GM12872 (cell line): Measurements from ENCODE around the gene MSRB1.

Experiments used
- TF ChIP-seq, protein P1 (sequence below): IDR thresholded peaks from 3 replicates; pipeline ENCODE4 v1.5.1; 2011; ENCODE audit warnings: low read depth, mild to moderate bottlenecking, low read length, moderate library complexity; ENCODE audit not compliant: insufficient read depth

MSRB1 gene

DNA sequence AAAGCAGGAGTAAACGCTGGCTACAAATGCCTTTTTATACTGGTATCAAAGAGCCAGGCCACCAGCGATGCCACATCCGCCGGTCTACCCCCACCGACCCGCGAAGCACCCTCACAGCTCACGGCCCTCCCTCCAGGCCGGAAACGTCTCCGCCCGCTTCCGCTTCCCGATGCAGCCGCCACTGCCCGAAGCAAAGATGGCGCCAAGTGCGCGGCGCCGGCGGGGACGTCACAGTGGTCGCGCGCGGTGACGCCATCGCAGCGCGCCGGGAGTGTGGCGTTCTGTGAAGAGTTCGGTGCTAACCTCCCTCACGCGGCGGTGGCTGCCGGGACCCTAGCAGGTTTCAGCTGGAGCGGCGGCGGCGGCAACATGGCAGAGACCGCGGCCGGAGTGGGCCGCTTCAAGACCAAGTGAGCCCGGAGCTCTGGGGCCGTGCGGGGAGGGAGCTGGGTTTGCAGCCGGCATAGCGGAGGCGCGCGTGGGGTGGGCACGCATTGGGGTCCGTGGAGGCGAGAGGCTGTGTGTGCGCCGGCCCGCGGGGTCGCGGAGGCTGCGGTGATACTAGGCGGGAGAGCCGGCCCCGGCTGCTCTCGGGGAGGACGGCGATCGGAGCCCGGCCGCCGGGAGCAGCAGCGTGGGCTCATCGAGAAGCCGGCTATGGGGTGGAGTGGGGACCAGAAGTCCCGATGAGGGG, 28.9 kb upstream of the MSRB1 start, which contains the start of gene TBL3:
TBL3 (plus strand) TSS at position 258 of the 694 bp plus-strand sequence; CDS start at position 370, 112 bp downstream.
- TF ChIP-seq, protein P1, sequence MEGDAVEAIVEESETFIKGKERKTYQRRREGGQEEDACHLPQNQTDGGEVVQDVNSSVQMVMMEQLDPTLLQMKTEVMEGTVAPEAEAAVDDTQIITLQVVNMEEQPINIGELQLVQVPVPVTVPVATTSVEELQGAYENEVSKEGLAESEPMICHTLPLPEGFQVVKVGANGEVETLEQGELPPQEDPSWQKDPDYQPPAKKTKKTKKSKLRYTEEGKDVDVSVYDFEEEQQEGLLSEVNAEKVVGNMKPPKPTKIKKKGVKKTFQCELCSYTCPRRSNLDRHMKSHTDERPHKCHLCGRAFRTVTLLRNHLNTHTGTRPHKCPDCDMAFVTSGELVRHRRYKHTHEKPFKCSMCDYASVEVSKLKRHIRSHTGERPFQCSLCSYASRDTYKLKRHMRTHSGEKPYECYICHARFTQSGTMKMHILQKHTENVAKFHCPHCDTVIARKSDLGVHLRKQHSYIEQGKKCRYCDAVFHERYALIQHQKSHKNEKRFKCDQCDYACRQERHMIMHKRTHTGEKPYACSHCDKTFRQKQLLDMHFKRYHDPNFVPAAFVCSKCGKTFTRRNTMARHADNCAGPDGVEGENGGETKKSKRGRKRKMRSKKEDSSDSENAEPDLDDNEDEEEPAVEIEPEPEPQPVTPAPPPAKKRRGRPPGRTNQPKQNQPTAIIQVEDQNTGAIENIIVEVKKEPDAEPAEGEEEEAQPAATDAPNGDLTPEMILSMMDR = no peak

DNA sequence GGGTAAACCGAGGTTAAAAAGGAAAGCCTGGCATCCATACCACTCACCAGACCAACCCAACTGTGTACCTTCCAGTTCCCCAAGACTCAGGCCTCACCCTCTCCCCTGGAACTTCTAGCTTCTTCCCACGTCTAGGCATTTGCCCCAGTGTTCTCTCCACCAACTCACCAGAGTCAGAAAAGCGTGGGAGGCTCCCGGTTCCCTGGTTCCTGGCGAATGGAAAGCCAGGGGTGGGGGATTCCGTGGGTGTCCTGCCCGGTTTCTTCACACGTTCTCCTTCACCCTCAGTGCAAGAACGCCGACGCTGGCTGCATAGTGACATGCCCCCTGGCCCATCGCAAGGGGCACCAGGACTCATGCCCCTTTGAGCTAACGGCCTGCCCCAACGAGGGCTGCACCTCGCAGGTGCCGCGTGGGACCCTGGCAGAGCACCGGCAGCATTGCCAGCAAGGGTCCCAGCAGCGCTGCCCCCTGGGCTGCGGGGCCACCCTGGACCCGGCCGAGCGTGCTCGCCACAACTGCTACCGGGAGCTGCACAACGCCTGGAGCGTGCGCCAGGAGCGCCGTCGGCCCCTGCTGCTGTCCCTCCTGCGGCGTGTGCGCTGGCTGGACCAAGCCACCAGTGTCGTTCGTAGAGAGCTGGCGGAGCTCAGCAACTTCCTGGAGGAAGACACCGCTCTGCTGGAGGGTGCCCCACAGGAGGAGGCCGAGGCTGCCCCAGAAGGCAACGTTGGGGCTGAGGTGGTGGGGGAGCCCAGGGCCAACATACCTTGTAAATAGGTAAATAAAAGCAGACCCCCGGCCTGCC, 25.4 kb upstream of the MSRB1 start:
- TF ChIP-seq, protein P1 = no peak

DNA sequence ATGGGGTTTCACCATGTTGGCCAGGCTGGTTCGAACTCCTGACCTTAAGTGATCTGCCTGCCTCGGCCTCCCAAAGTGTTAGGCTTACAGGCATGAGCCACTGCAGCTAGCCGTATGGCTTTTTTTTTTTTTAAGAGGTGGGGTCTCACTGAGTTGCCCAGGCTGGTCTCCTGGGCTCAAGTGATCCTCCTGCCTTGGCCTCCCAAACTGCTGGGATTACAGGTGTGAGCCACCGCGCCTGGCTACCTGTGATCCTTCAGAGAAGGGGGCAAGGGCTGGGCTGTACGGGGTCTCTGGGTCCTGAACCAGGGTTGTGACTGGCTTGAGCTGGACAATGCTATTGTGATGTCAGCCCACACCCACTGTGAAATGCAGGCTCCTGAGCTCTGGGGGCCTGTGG, 23.5 kb upstream of the MSRB1 start, which contains the start of gene RNF151:
RNF151 (plus strand) TSS at position 397 of the 400 bp plus-strand sequence. CDS start 26 bp downstream, outside the sequence.
- TF ChIP-seq, protein P1 = no peak

DNA sequence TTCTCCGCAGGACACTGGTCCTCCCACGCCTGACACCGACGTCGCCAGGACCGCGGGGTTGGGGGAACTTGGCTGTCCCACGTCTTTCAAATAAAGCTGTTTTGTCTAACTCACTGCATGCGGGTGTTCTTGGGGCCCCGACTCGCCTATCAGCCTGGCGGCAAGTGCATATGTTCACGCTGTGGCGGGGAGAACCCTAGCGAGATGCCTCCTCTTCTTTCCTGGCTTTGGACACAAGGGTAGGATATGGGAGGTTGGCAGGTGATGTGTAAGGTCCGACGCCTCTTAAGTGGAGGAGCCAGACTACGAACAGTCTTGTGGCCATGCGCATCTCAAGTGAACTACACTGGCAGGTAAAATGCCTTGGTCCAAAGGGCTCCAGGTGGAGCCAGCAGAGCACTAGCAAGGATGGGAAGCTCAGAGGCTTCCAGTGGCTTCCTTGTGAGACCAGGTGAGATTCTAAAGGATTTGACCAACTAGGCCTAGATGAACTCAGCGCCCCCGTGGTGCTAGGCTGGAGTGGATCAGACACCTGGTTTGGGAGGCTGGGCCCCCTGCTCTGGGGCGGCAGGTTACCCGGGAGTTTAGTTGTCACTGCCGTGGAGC, 22.5 kb upstream of the MSRB1 start:
- TF ChIP-seq, protein P1 = no peak

DNA sequence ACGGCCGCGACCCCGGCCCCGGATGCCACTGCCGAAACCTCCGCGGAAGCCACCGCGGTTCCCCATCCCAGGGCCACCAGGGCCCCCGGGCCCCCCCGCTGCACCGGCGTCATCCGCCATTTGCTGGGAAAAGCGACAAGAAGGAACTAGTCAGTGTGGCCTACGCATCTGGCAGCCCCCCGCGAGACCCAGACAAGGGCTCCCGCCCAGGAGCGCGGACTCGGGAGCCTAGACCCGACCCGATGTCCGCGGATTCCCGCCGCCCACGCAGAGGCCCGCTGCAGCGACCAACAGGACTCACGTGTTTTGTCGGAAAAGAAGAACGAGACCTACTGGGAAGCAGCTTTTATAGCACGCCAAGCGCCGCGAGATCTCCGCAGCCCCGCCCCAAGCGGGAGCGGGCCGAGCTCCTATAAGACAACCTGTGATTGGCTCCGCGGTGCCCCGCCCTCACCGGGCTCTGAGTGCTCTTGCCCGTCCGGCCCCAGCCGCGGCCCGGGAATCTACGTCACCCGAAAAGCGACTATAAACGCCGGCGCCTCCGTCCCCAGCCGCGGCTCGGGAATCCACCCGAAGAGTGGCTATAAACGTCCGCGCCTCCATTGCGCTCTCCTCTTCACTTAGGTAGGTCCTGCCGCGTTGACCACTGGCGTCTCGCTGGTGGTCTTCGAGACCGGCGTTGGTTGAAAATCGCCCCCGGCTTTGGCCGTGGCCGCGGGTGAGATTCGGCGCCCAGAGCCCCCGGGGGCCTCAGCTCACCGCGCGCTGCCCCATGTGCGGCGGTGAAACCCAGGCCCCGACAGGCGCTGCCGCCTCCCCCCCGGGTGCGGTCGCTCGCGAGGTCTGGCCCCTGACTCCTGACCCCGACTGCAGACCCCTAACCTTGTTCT, 21.8 kb upstream of the MSRB1 start, which contains the start of gene RPS2:
RPS2 (minus strand) TSS at position 321 of the 890 bp plus-strand sequence; CDS start at position 120, 201 bp downstream.
- TF ChIP-seq, protein P1 = no peak

DNA sequence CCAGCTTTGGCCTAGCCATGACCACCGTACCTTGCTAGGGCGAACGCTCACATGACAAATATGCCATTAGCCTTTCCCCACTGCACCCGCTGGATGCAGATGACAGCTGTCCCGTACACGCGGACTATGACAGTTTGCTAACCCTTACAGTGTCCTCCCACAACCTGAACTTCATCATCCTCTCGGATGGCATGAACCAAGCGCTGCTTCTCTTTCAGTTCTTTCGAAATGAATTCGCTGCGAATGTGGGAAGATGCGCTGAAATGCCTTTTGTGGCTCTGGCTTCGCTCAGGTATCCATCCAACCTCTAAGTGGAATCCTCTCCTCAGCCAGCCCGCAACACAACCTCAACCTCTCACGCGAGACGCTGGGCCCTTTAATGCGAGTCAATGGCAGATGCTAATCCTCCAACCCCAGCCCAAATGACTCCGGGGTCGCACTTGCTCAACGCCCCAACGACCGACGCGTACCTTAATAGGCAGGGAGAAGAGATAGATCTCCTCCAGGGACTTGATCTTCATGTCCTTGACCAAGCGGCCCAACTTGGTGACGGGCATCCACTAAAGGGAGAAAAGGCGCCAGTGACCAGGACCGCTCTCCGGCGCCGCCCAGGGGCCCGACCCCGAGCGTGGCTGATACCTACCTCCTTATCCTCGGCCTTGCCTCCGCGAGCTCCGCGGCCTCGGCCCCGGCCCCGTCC, 21.0 kb upstream of the MSRB1 start:
- TF ChIP-seq, protein P1 = peak; percentile 44; the same call in 2 of the 3 replicates
